PC-3 (cell line): ENCODE data around the gene OR9G4. TPM values are rescaled to one million over a fixed set of nuclear protein-coding genes. Genes with fewer than 3 reads are reported as not detected.

Experiments used
- ATAC-seq: fragments of 200-7000 bp; cut with Tn5 transposase; 2 replicates; pipeline ENCODE4 v1.9.1; 2020; ENCODE audit warnings: mild to moderate bottlenecking, moderate library complexity
- BruUV-seq: library from RNA; stranded (reverse); fragments of 400-500 nt; replicated peaks from 2 replicates; lab custom pipeline; 2021; lab: Mats Ljungman, UMichigan
- CTCF ChIA-PET: fragments of 300-600 bp; sonication (Branson Sonifier 250); formaldehyde crosslinking; loops from one replicate; lab custom pipeline; 2022; ENCODE audit warnings: antibody characterized with exemption; lab: Charles Lee
- POLR2A ChIA-PET: fragments of 300-600 bp; sonication (Branson Sonifier 250); formaldehyde crosslinking; loops from one replicate; lab custom pipeline; 2022; ENCODE audit warnings: antibody characterized with exemption; ENCODE audit not compliant: unreplicated experiment; lab: Charles Lee
- DNase-seq: peaks from one replicate; pipeline ENCODE4 v3.0.0-alpha.2; 2015
- H2AFZ ChIP-seq: fragments of 300-600 bp; sonication (generic); 2 replicates; pipeline ENCODE4 v1.6.0; 2016; ENCODE audit warnings: antibody characterized with exemption, low read length
- H3F3A ChIP-seq: fragments of 300-600 bp; sonication (generic); one replicate; pipeline ENCODE4 v1.6.0; 2017; ENCODE audit warnings: antibody characterized with exemption, low read length, control low read depth, mild to moderate bottlenecking; ENCODE audit not compliant: unreplicated experiment
- H3K27ac ChIP-seq: fragments of 300-600 bp; sonication (generic); 2 replicates; pipeline ENCODE4 v1.5.1; 2016; ENCODE audit warnings: mild to moderate bottlenecking, low read length
- H3K27me3 ChIP-seq: fragments of 300-600 bp; sonication (generic); 2 replicates; pipeline ENCODE4 v1.6.1; 2016; ENCODE audit warnings: low read length, mixed read lengths
- H3K36me3 ChIP-seq: fragments of 300-600 bp; sonication (generic); 2 replicates; pipeline ENCODE4 v1.6.1; 2016; ENCODE audit warnings: low read depth, mixed run types, low read length, mixed read lengths
- H3K4me1 ChIP-seq: fragments of 300-600 bp; sonication (generic); 2 replicates; pipeline ENCODE4 v1.5.1; 2016; ENCODE audit warnings: low read length; ENCODE audit not compliant: insufficient read depth
- H3K4me2 ChIP-seq: fragments of 300-600 bp; sonication (generic); 2 replicates; pipeline ENCODE4 v1.6.0; 2016; ENCODE audit warnings: low read length
- H3K4me3 ChIP-seq: fragments of 300-600 bp; sonication (generic); 2 replicates; pipeline ENCODE4 v1.5.1; 2016; ENCODE audit warnings: mild to moderate bottlenecking, low read length, mixed read lengths
- H3K79me2 ChIP-seq: fragments of 300-600 bp; sonication (generic); 2 replicates; pipeline ENCODE4 v1.6.1; 2017; ENCODE audit warnings: low read length, mixed read lengths
- H3K9ac ChIP-seq: fragments of 300-600 bp; sonication (generic); 2 replicates; pipeline ENCODE4 v1.6.0; 2016; ENCODE audit warnings: mild to moderate bottlenecking, low read length
- H3K9me2 ChIP-seq: fragments of 300-600 bp; sonication (generic); replicated peaks from 2 replicates; pipeline ENCODE4 v1.6.1; 2016; ENCODE audit warnings: mixed run types, low read length, mixed read lengths
- H3K9me3 ChIP-seq: fragments of 300-600 bp; sonication (generic); 2 replicates; pipeline ENCODE4 v1.6.1; 2016; ENCODE audit warnings: low read length, mixed read lengths
- H4K20me1 ChIP-seq: fragments of 300-600 bp; sonication (generic); 2 replicates; pipeline ENCODE4 v1.6.1; 2016; ENCODE audit warnings: low read length, mixed read lengths
- CTCF ChIP-seq: fragments of 300-600 bp; sonication (generic); conservative IDR thresholded peaks from 2 replicates; pipeline ENCODE4 v1.5.1; 2017; ENCODE audit warnings: antibody characterized with exemption, low read depth, mild to moderate bottlenecking, low read length
- EZH2 ChIP-seq: fragments of 300-600 bp; sonication (generic); IDR thresholded peaks from one replicate; pipeline ENCODE4 v1.6.1; 2017; ENCODE audit warnings: antibody characterized with exemption, mild to moderate bottlenecking, low read length; ENCODE audit not compliant: unreplicated experiment
- EZH2phosphoT487 ChIP-seq: fragments of 300-600 bp; sonication (generic); IDR thresholded peaks from 2 replicates; pipeline ENCODE4 v1.6.1; 2018; ENCODE audit warnings: mild to moderate bottlenecking, antibody characterized with exemption, low read length, borderline replicate concordance
- intact Hi-C: fragments of 100-400 bp; cut with micrococcal nuclease; formaldehyde crosslinking; loops from 2 replicates; pipeline ENCODE4 v1.9.0; 2023
- total RNA-seq: library from RNA; depleted of rRNA; stranded (reverse); fragments of >200 nt; gene quantifications from 2 replicates; pipeline ENCODE4 v1.2.3, GENCODE V29; 2014

The OR9G4 gene
- total RNA-seq, 1 experiment from 2014 or later, result not detected

GRCh38 chr11:56750190-56750589 is 1.7 kb upstream of the OR9G4 start:
- Histone ChIP-seq H3K4me1 (no peaks in the 10 kb centered on the region), H3K9me2 (no peaks in the 10 kb centered on the region), H3K9me3 (peaks cover 12% of the 10 kb centered on the region), H4K20me1 (no peaks in the 10 kb centered on the region), H3K27me3 (peaks cover 4% of the 10 kb centered on the region; the same call in 1 of the 2 replicates), H3F3A (no peaks in the 10 kb centered on the region), H3K4me2 (no peak overlapping the region), H3K9ac (no peak overlapping the region), H3K36me3 (no peaks in the 10 kb centered on the region), H3K27ac (no peak overlapping the region), H3K79me2 (no peaks in the 10 kb centered on the region), H3K4me3 (no peak overlapping the region), H2AFZ (no peak overlapping the region)
- TF ChIP-seq CTCF (no peak), EZH2 (no peak), EZH2phosphoT487 (no peak)
- CTCF ChIA-PET, result no interaction called here
- DNase-seq, result no peak
- no TSS peak for BruUV-seq
- no peak for ATAC-seq
- POLR2A ChIA-PET, result no interaction called here
- intact Hi-C loops, result no loop called here

GRCh38 chr11:56740886-56741285 is 7.6 kb downstream of the OR9G4 start:
- H3K36me3 ChIP-seq, result no peaks in the 10 kb centered on the region
- DNase-seq, result no peak
- no peak overlapping the region for H3K4me3 ChIP-seq
- no peak overlapping the region for H3K9ac ChIP-seq
- no TSS peak for BruUV-seq
- ChIA-PET POLR2A (no interaction called here), CTCF (no interaction called here)
- no peak for ATAC-seq
- H3F3A ChIP-seq, result no peaks in the 10 kb centered on the region
- intact Hi-C loops, result no loop called here
- H3K9me2 ChIP-seq, result no peaks in the 10 kb centered on the region
- H4K20me1 ChIP-seq, result no peaks in the 10 kb centered on the region
- TF ChIP-seq EZH2 (no peak), CTCF (no peak), EZH2phosphoT487 (no peak)
- H2AFZ ChIP-seq, result no peak overlapping the region
- H3K27me3 ChIP-seq, result no peaks in the 10 kb centered on the region
- no peak overlapping the region for H3K27ac ChIP-seq
- H3K4me2 ChIP-seq, result no peak overlapping the region
- H3K79me2 ChIP-seq, result no peaks in the 10 kb centered on the region
- H3K4me1 ChIP-seq, result no peaks in the 10 kb centered on the region
- peaks cover 7% of the 10 kb centered on the region; the same call in 1 of the 2 replicates for H3K9me3 ChIP-seq

- intact Hi-C loops, result no loop called here
- BruUV-seq, result no TSS peak
- Histone ChIP-seq H3K36me3 (no peaks in the 10 kb centered on the region), H3K4me1 (no peaks in the 10 kb centered on the region), H3K4me2 (no peak overlapping the region), H3K9me3 (peaks cover 7% of the 10 kb centered on the region; the same call in 1 of the 2 replicates), H3K9ac (no peak overlapping the region), H3K9me2 (no peaks in the 10 kb centered on the region), H3F3A (no peaks in the 10 kb centered on the region), H3K27ac (no peak overlapping the region), H3K4me3 (no peak overlapping the region), H4K20me1 (no peaks in the 10 kb centered on the region), H3K27me3 (no peaks in the 10 kb centered on the region), H2AFZ (no peak overlapping the region), H3K79me2 (no peaks in the 10 kb centered on the region)
- ATAC-seq (no peak), DNase-seq (no peak)
- ChIA-PET POLR2A (no interaction called here), CTCF (no interaction called here)
- no peak for TF ChIP-seq CTCF
- TF ChIP-seq EZH2, result no peak
- TF ChIP-seq EZH2phosphoT487, result no peak
Measured at GRCh38 chr11:56740107-56740506, 8.4 kb downstream of the OR9G4 start.
